Esophagus muscularis mucosa (tissue), 3 donors: ENCODE measurements around the gene PARP12.

Source experiments
- POLR2A ChIP-seq: fragments of 450-650 bp; IDR thresholded peaks from one replicate; pipeline ENCODE4 v1.6.1; 2017; ENCODE audit warnings: antibody characterized with exemption, moderate library complexity, mild to moderate bottlenecking, low read depth
- POLR2AphosphoS5 ChIP-seq, 2 donors: sonication (generic); formaldehyde crosslinking; IDR thresholded peaks; one replicate each; pipeline ENCODE4 v1.6.1; 2017; ENCODE audit warnings: antibody characterized with exemption in 2 of 2
- TF ChIP-seq, protein P1 (sequence below), 3 experiments: fragments of 200-600 bp in 2 of 3; fragments of 450-650 bp in 1 of 3; sonication (generic) in 2 of 3; IDR thresholded peaks; one replicate each; pipeline ENCODE4 v1.5.1; 2017 to 2019; ENCODE audit warnings: antibody characterized with exemption in 3 of 3, mild to moderate bottlenecking in 2 of 3, moderate library complexity in 1 of 3

GRCh38 chr7:140009735-140010134 is 53.0 kb downstream of the PARP12 start:
- TF ChIP-seq POLR2AphosphoS5 (IDR thresholded peaks at IDR 0.05) (no peak), POLR2A (no peak)
- TF ChIP-seq, protein P1, sequence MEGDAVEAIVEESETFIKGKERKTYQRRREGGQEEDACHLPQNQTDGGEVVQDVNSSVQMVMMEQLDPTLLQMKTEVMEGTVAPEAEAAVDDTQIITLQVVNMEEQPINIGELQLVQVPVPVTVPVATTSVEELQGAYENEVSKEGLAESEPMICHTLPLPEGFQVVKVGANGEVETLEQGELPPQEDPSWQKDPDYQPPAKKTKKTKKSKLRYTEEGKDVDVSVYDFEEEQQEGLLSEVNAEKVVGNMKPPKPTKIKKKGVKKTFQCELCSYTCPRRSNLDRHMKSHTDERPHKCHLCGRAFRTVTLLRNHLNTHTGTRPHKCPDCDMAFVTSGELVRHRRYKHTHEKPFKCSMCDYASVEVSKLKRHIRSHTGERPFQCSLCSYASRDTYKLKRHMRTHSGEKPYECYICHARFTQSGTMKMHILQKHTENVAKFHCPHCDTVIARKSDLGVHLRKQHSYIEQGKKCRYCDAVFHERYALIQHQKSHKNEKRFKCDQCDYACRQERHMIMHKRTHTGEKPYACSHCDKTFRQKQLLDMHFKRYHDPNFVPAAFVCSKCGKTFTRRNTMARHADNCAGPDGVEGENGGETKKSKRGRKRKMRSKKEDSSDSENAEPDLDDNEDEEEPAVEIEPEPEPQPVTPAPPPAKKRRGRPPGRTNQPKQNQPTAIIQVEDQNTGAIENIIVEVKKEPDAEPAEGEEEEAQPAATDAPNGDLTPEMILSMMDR (IDR thresholded peaks at IDR 0.05) = no peak
